HL-60/S4 (cell line): ENCODE results near the gene ANTXRL.
"Not testable (repeated sequence)": the region's sequence is repeated elsewhere in the genome, so short reads cannot be mapped to it uniquely, and the experiment has no call there.

Source experiments
- in situ Hi-C: fragments of 300-500 bp; cut with MboI; formaldehyde crosslinking; loops from 2 replicates; pipeline ENCODE4 v1.14.3; 2022; ENCODE audit warnings: low sequenced_read_pairs

The ANTXRL gene

DNA sequence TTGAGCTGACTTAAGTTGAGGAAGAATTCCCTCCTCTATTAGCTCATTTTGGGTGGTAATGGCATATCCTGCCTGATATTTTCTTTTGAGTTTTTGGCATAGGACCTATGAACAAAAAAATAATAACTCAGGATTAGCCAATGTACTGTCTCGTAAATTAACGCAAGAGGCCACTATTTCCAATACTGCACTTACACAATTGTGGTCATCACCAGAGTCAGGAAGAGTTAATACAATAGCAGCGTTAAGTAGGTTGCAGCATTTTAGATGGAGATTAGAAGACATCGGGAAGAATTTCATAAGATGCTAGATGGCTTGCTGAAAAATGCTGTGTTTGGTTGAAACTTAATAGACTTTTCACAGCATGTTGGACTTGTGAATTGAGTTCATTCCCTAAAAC is 36.4 kb downstream of the ANTXRL start:
- in situ Hi-C loops = no loop called here

DNA sequence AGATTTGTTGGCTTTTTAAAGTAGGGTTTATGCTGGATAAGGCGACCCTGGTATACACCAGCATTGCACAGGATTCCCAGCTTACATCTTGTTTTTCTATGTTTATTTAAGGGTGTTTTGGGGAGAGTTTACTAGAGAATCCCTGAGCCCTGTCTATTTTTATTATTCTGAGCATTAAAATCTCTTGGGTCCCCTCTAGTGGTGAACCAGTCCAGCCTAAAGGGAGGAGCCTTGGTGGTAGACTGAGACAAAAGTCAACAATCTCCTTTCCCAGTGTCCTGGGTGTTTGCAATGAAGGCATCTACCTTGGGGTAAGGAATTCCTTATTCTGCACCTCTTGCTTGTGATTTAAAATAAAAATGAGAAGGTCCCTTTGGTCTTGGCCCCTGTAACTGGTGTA is 38.2 kb downstream of the ANTXRL start:
- in situ Hi-C loops = no loop called here

DNA sequence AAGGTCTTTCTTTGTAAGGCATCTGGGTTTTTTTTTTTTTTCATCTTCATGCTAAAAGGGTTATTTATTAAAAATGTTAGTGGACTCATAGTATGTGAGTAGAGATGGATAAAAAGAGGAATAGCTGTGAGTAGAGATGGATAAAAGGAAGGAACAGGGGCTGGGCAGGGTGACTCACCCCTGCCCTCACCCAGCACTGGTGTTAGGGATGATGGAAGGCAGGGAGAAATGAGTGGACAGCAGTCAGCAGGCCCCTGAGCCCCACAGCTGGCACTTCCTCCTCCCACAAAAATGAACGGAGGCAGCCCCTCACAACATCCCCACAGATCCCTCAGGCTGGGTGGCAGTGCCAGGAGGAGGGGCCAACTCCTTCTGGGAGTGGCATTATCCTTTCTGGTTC is 39.3 kb downstream of the ANTXRL start:
- in situ Hi-C loops = no loop called here

DNA sequence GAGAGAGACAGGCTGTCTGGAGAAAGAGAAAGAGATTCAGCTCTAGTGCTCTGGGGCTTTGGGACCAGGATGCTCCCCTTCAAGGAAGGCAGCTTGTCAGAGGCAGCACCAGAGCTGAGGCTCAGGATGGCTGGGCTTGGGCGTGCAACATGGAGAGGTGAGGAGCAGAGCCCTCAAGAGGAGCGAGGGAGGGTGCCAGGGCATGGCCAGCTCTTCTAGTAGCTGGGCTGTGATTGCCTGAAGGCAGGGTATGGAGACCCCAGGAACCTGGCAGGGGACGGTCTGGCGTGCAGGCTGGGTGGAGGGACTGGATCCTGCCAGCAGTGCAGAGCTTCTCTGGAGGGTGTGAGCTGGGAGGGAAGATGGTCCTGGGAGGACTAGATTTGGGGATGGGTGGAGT is 40.2 kb downstream of the ANTXRL start:
- in situ Hi-C loops = no loop called here

DNA sequence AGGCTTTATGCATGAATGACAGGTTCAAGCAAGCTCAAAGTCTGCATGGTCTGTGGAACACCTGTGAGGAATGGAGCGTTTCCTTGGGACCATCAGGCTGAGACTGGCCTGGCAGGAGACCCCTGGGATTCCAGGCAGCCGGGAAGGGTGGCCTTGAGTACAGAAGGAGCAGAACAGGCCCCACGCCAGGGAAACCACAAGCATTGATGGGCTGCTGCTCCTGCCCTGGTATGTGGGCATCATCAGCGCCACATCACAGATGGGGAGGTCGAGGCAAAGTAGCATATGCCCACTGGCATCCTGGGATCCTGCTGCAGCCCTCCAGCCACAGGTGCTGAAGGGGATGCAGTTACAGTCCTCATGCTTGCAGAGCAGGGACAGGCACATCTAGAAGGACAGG is 40.9 kb downstream of the ANTXRL start:
- in situ Hi-C loops = no loop called here

DNA sequence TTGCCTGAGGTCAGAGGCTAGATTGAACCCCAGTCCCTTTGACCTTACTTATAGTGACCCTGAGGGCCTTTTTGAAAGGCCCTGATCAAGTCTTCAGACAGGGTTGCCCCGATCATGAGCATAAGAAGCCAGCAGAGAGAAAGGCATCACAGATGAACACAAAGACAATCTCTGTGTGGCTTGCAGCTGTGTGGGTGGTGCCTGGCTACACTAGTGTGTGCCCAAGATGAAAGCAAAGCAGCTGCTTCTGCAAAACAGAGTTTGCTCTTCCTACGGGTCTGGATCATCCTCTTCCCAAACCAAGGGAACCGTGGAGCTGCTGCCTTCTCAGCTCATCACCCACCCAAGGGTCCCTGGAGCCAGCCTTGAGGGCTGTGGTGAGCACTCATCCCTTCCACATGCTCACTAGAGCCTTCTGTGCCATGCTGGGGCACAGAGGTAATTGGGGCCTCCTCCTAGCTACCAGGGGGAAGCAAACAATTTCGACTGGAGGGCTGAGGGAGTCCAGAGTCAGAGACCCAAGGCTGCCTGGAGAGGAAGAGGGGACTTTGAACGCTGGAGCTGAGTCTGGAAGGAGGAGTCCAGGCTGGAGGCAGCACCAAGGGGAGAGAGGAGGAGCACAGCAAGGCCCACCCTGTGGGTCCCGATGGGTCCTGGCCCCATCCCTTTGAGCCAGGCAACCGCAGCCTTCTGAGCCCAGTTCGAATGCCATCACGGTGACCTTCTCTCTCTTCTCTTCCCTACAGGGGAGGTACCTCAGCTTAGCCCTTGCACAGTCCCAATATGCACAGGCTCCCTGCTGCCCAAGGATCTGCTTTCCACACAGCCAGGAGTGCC is 42.3 kb downstream of the ANTXRL start:
- in situ Hi-C loops = no loop called here

DNA sequence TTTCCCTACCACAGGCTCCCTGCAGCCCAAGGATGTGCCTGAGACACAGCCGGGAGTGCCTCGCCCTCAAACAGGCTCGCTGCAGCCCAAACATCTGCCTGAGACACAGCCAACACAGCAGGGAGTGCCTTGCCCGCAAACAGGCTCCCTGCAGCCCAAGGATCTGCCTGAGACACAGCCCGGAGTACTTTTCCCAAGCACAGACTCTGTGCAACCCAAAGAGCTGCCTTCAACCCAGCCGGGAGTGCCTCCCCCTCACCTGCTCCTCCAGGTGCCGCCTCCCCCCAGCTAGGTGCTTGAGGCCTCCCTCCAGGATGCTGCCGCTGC is 42.9 kb downstream of the ANTXRL start:
- in situ Hi-C loops = no loop called here

DNA sequence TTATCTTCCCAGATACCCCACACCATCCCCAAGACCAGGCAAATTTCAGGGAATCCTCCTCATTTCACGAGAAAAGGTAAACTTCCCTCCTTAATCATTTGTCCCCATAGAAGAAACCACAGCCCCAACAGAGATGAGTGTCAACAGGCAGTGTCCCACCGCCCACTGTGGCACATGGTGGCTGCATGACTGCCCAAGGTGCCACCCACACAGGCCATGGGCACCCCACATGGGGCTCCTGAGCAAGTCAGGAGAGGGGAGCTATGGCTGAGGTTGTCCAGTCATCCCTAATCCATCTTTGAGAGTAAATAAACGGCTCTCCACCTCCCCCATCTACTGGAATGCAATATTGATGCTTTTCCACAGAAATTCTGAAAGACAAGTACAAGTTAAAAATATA is 44.1 kb downstream of the ANTXRL start:
- in situ Hi-C loops = no loop called here

DNA sequence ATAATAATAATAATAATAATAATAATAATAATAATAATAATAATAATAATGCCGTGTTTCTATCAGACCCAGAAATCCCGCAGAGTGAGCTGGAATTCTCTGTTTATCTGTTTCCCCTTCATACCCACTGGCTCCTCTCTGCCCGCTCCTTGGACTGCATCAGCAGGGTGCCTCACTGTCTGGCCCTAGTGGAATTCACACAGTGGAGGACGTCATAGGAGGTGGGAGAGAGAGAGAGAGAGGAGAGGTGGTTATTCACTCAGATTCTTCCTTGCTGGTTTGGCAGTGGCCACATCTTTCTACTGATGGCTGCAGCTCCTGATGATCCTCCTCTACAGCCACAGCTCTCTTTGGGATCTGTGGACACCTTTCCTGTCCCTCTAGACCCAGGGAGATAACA is 78.7 kb downstream of the ANTXRL start:
- in situ Hi-C loops = not testable (repeated sequence)

DNA sequence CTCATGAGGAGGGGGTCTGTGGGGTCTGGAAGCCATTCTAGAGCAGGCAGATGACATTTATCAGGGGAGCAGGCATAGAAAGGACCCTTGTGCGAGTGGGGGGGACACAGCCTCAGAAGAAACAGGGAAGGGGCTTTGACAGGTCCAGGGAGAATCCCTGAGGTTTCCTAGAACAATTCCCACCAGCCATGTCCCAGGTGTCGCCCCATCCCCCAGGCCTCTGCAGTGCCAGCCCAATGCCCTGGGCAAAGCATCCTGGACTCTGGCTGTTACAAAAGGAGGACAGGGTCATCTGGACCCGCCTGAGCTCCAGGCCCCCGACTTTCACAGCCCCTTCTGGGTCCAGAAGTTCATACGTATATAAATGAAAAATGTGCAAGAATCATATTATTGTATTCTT is 80.4 kb downstream of the ANTXRL start:
- in situ Hi-C loops = not testable (repeated sequence)

DNA sequence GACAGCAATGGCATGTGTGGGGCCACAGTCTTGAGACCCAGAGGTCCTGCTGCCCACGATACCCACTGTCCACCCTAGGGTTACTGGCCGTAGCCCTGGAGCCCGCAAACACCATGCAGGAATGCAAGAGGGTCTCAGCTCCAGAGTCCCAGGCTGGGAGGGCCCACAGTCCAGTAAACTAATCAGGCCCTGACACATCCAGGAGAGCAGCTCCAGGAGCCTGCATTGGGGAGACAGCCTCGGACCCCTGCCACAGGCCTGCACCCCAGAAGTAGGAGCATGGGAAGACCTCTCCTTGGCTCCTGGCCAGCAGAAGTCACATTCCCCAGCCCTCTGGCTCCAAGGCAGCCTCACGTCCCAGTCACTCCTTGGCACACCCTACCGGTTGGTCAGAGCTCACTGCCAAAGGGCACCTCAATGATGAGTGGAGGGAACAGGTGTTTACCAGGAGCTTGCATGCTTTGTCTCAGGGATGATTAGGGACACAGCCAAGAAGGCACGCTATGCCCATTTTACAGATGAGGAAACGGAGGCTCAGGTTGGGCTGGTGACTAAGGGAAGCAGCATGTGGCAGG is 81.0 kb downstream of the ANTXRL start:
- in situ Hi-C loops = not testable (repeated sequence)

DNA sequence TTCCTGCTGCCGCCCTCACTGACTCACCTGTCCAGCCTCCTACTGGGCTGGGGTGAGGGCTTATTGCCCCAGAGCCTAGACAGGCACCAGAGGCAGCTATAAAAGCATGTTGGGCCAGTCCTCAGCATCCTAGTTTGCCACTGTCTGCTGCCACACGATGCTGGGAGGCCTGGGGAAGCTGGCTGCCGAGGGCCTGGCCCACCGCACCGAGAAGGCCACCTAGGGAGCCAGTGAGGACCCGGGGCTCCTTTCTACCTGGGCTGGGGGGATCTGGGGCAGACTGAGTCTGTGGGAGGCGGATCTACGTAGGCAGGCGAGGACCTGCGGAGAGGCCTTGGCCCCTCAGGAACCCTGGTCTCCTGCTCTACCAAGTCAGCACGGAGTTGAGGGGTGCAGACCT is 82.2 kb downstream of the ANTXRL start:
- in situ Hi-C loops = not testable (repeated sequence)

DNA sequence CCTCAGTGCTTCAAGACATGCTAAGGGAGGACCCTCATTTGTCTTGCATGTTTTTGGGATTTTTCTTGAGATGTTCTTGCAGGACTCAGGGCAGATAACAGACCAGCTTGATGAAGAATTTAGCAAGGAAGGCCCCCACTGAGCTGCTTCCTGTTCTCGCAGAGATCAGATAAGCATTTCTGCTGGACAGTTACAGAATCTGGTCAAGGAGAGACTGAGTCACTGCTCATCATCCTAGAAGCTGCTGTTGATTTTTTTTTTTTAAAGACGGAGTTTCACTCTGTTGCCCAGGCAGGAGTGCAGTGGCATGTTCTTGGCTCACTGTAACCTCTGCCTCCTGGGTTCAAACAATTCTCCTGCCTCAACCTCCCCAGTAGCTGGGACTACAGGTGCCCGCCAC is 87.6 kb downstream of the ANTXRL start:
- in situ Hi-C loops = not testable (repeated sequence)

DNA sequence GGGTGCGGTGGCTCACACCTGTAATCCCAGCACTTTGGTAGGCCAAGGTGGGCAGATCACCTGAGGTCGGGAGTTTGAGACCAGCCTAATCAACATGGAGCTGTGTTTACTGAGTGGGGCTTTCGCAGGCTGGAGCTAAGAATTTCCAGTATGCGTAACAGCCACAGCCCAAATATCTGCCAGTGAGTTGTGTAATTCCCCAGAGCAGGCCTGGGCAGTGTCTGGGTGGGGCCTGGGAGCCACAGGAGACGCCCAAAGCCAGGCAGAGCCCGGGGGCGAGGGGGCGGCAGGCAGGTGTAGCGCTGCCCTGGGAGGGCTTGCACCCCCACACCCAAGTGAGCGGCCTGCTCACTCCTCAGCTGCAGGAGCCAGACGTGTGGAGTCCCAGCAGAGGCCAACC is 88.6 kb downstream of the ANTXRL start, which contains the start of gene ANXA8L1:
ANXA8L1 (plus strand) TSS at position 371 of the 400 bp plus-strand sequence. CDS start 76 bp downstream, outside the sequence.
- in situ Hi-C loops = not testable (repeated sequence)

DNA sequence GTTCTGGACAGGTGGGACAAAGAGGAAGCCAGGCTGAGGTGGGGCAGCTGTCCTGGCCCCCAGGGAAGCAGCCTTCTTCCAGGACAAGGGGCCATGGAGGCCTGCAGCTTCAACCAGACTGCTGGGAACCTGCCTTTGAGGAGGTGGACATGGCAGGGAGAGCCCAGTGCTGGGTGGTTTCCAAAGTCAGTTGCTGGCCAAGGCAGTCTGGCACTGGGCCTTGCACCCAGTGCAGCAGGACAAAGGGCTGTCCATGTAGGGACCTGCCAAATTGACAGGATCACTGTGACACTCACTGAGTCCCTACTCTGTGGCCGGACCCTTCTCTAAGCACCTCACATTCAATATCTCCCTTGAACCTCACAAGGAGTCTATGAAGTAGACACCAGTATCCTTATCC is 90.2 kb downstream of the ANTXRL start:
- in situ Hi-C loops = not testable (repeated sequence)

DNA sequence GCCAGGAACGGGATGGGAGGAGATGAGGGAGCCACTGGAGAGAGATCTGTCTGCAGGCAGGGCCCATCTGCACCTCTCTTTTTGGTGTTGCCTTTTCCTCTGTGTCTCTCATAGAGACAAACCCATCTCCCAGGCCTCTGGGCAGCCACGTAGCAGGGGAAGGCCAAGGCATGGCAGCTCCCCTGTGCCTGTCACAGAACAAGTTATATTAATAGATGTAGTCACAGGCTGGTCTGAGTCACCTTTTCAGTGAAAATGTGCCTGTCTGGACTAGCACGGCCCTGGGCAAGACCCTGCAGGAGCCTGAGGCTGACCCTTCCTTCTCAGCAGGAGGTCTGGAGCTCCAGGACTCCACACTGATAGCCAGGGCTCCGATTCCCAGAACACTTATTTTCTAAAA is 90.9 kb downstream of the ANTXRL start:
- in situ Hi-C loops = not testable (repeated sequence)

DNA sequence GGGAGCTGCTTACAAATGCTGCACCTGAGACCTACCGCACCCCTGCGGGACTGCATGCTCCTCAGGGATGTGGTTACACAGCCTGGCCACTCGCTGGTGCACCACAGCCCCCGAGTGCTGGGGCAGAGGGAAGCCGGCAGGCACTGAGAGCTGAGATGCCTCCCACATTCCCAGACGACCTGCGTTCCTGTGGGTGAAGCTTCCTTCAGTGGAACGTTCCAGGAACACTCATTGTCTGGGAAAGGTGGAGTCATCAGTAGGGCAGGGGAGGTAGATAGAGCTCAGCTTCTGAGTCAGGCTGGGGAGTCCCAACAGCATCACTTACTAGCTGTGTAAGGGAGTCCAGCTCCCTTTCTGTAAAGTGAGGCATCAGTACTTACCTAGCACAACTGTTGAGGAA is 91.3 kb downstream of the ANTXRL start:
- in situ Hi-C loops = not testable (repeated sequence)

DNA sequence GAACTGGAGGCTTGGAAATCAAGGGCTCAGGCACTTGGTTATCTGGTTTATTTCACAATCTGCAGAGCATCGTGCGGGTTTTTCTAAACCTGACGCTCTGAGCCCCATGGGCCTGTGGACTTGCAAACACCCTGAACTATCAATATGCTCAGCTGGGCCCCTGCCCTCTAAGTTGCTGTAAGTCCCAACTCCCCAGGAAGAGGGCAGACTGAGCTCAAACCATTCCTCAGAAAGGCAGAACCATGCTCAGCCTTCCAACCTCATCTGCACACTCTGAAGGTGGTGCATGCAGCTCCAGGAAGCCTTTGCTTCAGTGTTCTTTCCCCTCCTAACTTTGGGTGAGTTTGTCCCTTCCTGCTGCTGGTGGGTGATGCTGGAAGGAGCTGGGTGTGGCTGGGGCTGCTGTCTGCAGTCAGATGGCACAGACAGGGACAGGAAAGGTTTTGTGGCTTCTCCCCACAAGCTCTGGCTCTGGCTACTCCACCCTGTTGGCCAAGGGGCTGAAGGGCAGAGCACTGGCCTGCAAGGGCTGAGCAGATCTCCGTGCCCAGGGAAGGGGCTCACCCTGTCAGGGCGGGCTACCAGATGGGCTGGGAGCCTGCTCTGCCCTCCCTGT is 92.5 kb downstream of the ANTXRL start:
- in situ Hi-C loops = not testable (repeated sequence)
